Measurements from ENCODE around the gene CRY2.
A peak's percentile ranks its signal among the peaks of the same experiment; 100 is the strongest.
"Not testable (repeated sequence)": the region's sequence is repeated elsewhere in the genome, so short reads cannot be mapped to it uniquely, and the experiment has no call there.

The CRY2 gene

DNA sequence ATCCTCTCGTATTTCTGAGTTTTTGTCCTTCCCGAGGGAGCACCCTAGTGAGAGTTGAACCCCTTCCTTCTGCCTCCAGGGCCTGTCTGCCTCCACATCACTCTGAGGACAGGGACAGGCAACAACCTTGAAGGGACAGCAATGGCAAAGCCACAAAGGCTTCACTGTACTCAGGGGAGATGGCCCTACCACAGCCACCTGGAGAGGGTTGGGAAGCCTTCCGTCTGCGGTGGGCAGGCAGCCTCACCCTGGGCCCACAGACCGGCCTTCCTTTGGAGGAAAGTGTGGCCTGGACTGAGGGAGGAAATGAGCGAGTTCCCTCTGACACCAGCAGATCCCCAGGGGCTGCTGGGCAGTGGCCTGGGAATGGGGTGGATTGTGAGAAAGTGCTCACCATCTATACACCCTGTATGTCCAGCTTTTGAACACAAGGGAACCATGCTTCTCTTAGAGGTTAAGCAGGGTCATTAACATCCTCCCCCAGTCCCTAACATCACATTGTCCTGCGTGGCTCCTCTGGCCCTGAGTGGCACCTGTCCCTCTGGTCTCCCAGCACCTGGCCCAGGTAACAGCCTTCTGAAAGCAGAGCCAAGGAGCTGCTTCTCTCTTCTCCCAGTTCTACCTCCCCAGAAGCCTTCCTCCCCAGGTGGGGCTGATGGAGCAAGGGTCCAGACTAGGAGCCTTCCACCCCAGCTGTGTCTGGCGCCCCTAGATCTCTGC is 35.5 kb upstream of the CRY2 start:
- DNase-seq, result no peak

DNA sequence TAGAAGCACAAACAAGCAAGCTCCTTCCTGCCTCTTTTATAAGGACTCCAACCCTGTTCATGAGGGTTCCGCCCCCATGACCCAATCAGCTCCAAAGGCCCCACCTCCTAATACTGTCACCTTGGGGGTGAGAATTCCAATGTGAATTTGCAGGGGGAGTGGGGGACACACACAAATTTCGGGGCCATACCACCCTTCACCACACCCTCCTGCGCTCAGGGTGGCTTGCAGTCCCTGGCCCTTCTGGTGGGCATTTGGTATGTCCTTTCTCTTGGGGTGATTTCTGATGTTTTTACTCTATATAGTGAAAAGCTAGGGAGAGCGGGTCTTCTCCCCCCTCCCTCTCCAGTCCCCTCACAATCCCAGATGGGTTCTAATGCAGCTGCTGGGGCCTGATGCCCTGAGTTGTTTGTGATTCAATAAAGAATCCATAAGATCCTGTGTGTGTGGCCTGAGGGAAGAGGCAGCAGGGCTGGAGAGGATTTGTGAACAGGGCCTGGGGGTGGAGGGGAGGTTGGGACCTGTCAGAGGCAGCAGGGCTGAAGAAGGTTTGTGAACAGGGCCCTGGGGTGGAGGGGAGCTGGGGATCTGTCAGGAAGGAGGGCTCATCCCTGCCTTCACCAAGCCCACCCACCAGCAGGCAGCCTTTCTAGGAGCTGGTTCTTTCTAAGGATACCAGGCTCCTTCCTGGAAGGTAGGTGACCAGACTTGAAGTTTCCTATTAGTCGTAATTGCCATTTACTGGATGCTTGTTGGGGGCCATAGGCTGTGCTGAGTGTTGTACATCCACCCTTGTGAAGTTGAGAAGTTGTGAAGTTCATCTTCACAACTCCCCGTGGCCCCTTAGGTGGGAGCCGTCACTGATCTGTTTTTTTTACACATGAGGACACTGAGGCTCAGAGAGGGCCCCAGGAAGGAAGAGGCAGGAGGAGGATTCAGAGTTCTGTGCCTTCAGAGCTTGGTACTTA is 34.4 kb upstream of the CRY2 start:
- DNase-seq, result no peak

DNA sequence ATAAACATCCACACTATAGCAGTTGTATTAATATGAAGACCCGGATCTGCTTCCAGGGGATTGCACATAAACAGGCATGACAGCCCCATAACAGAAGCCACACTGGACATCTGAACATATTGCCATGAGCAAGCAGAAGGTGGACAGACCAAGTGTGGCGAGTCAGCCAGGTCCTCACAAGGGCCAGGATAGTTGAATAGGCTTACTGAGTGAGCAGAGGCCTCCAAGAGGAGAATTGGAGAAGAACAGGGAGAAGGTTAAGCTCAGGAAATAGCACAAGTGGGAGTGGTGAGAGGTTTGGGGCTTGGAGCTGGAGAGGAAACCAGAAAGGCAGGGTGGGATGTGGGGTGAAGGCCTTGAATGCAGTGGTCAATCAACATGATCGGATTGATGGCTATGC is 31.5 kb upstream of the CRY2 start:
- no peak for DNase-seq

DNA sequence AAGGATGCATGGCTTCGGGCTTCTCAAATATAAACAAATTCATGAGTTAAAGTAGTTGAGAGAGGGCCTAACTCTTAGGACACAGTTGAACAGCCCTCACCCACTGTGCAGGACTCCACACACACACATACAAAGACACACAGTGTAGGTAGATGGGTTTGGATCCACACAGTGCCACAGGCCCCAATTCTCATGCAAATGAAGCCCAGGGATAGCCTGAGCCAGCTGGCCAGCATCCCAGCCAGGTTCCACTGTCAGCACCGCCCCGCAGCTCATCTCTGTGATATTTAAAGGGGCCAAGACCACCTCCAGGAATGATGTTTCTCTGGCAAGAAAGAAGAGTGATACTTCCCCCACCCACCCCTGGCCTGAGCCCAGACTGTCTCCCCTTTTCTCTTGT is 30.7 kb upstream of the CRY2 start:
- no peak for DNase-seq

- no peak for DNase-seq
These were observed 30.1 kb upstream of the CRY2 start for GRCh38 chr11:45817191-45817590.

GRCh38 chr11:45818961-45819605 is 28.2 kb upstream of the CRY2 start:
- no peak for DNase-seq

DNA sequence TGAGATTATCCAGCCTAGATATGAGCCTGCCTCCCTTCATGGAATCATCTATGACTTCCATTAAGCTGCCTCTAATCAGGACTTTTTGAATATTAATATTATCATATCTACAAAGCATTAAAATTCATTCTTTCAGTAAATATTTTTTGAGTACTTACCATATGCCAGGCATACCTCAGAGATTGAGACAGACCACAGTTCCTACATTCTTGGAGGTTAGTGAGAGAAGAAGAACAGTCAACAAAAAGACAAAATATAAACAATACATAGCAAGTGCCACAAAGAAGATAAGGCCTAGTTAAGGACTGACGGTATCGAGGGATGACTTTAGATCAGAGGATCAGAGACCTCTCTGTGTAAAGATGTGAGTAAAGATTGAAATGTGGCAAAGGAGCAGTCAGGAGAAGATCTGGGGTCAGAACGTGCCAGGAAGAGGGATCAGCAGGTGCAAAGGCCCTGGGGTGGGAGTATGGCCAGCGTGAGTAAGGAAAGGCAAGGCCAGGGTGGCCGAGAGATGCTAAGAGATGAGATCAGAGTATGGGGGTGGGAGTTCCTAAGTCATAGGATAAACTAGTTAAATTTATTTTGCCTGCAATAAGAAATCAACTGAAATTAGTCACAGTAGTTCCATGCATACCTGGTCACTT is 26.9 kb upstream of the CRY2 start:
- no peak for DNase-seq

GRCh38 chr11:45826492-45826891 is 20.8 kb upstream of the CRY2 start:
- not testable (repeated sequence) for DNase-seq

DNA sequence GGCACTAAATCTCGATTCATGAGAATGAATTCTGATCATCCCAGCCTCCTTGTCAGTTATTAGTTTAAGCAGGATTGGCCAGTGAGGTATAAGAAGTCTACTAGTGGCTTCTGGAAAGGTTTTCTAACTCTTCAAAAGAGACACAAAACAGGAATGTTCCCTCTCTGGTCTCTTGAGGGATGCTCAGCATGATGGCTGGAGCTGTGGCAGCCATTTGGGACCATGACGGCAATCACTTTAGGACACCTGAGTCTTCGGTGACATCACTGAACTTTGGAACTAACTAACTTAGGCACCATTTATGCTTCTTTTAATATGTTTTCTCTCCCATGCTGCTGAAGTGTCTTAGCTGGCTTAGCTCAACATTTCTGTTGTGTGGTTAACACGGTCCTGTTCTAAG is 20.2 kb upstream of the CRY2 start:
- no peak for DNase-seq

DNA sequence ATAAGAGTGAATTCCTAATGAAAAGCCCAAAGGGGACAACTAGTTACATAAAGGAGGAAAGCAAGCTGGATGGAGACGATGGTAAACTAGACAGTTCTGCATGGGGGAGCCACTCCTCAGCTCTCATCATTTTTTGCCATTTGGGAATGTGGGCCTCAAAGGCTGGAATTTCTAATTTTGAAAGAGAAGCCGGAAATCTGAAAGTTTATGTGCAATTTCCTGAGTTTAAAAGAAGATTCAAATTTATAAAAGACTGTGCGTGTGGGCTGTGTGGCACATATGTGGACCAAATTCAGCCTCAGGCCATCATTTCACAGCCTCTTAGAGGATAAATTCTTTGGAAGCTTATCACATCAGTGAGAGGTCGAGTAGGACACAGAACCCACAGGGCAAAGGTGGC is 18.3 kb upstream of the CRY2 start:
- no peak for DNase-seq

- DNase-seq, result no peak
These were observed 16.7 kb upstream of the CRY2 start for GRCh38 chr11:45830596-45830995.

GRCh38 chr11:45832811-45833441 is 14.3 kb upstream of the CRY2 start:
- DNase-seq, result no peak

DNA sequence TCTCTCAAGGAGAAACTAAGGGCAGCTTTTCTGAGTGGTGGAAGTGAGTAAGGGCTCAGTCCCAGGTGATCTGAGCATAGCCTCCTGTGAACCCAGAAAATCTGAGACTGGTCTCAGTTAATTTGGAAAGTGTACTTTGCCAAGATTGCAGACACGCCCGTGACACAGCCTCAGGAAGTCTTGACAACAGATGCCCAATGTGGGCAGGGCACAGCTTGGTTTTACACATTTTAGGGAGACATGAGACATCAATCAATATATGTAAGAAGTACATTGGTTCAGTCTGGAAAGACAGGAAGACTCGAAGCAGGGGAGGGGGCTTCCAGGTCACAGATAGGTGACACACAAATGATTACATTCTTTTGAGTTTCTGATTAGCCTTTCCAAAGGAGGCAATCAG is 13.5 kb upstream of the CRY2 start:
- no peak for DNase-seq

GRCh38 chr11:45834298-45834756 is 12.9 kb upstream of the CRY2 start:
- no peak for DNase-seq

DNA sequence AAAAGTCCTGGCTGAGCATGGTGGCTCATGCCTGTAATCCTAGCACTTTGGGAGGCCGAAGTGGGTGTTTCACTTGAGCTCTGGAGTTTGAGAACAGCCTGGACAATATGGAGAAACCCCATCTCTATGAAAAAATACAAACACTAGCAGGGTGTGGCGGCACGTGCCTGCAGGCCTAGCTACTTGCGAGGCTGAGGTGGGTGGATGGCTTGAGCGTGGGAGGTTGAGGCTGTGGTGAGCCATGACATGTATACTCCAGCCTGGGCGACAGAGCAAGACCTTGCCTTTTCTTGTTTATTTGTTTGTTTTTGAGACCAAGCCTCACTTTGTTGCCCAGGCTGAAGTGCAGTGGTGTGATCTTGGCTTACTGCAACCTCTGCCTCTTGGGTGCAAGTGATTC is 8.1 kb upstream of the CRY2 start:
- DNase-seq, result no peak

DNA sequence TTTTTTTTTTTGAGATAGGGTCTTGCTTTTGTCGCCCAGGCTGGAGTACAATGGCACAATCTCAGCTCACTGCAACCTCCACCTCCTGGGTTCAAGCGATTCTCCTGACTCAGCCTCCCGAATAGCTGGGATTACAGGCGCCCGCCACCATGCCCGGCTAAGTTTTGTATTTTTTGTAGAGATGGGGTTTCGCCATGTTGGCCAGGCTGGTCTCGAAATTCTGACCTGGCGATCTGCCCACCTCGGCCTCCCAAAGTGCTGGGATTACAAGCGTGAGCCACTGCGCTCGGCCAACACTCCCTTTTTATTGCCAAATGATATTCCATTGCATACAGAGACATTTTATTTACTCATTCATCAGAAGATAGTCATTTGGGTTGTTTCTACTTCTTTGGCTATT is 7.0 kb upstream of the CRY2 start:
- DNase-seq, result not testable (repeated sequence)

DNA sequence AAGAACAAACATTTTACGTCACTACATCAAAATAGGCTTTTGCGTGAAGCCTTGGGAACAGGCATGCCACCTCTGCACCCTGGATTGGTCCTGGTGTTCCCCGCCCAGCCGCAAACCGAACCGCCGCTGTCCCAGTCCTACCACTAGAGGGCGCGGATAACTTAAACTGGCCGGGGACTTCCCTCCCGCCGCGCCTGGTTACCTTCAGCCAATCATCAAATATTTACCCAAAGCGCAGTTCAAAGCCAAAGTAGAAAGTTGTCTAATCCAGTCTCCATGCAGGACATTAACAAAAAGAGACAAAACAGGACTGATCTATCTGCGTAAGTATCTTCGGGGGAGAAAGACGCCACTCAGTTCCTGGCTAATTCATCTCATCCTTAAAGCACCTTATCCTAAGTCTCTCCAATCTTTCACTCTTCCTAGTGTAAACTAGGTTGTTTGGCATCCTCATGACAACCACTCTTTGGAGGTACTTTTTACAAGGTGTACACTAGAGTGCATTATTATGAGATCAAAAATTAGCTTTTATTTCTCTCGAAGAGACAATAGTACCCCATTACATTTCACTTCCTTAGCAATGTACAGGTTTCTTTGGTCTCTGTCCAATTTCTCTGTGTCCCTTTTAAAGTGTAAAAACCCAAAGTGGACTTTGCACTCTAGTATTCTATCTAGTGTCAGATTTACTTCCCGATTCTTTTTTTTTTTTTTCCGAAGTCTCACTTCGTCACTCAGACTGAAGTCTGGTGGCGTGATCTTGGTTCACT is 3.9 kb upstream of the CRY2 start:
- DNase-seq, result peak; percentile 86

- DNase-seq, result no peak
These were observed 2.3 kb upstream of the CRY2 start for GRCh38 chr11:45844822-45845578.

DNA sequence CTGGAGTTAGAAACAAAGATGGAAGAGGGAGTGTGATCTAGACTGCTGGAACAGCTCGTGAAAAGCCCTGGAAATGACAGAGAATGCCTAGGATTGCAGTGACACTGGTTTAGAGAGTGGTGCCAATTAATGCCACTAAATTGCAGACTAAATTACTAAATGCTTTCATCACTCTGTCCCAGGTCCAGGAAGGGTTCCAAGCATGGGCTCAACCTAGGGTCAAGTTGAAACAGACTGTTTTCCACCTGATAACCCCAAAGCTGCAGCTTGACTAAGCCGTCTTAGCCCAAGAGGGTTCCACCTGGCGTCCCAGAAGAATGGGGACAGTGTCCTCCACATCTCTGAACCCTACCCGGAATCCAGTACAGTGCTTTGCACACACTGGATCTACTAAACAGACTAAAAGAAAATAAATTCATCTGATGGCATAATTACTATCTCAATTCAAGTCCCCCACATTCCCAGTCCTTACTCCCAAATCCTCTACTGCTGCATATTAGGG is 1.1 kb upstream of the CRY2 start:
- no peak for DNase-seq

DNA sequence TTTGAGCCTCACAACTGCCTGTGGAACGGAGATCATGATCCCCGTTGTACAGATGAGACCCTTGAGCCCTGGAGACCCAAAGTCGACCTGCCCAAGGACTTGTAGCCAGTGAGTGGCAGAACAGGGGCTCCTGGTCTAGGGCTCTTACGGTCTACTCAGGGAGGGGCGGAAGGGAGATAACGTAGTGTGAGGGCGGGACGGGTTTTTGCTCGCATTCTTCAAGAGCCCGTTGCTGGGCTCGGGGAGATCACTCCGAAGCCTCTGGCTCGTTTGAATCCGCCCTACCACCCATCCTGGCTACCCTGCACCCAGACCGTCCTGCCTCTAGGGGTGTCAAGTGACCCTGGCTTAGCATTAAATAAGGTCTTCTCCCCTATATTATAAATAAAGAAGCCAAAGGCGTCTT is 639 bp downstream of the CRY2 start:
- DNase-seq, result peak; percentile 36

- DNase-seq, result no peak
These were observed 1.4 kb downstream of the CRY2 start for GRCh38 chr11:45848654-45849081.
